Mammary epithelial cell (primary cell): ENCODE data around the gene USP37.

Experiments used
- CTCF ChIP-seq, 2 donors: IDR thresholded peaks in 1 of 2; conservative IDR thresholded peaks in 1 of 2; 2 replicates each; pipeline ENCODE4 v1.5.1; 2011 to 2012; ENCODE audit warnings: inconsistent platforms in 2 of 2, low read length in 2 of 2, mild to moderate bottlenecking in 2 of 2, control low read depth in 1 of 2, low read depth in 1 of 2; ENCODE audit not compliant: insufficient read depth in 1 of 2; ENCODE audit errors: extremely low read depth in 1 of 2
- EZH2 ChIP-seq: IDR thresholded peaks from 2 replicates; pipeline ENCODE4 v1.6.1; 2012; ENCODE audit warnings: low read length, inconsistent platforms, borderline replicate concordance

- TF ChIP-seq CTCF (conservative IDR thresholded peaks at IDR 0.05 in 1 of 2, IDR thresholded peaks at IDR 0.05 in 1 of 2; ENCODE audit: extremely low read depth in 1 of 2, insufficient read depth in 1 of 2, low read depth in 1 of 2, low read length in 2 of 2) (no peak), EZH2 (no peak)
Measured at GRCh38 chr2:218567797-218568189, 358 bp downstream of the USP37 start.
